Keratinocyte (primary cell): ENCODE results near the gene GPR183. TPM values are rescaled to one million over a fixed set of nuclear protein-coding genes. Genes with fewer than 3 reads are reported as not detected.

Source experiments
- DNase-seq: peaks from one replicate; pipeline ENCODE4 v3.0.0-alpha.2; 2011; ENCODE audit warnings: low read depth, missing footprints, low spot score
- FAIRE-seq: peaks from 2 replicates; lab custom pipeline; 2011; peaks lifted over from hg19 to GRCh38; lab: Jason Lieb, UNC
- H2AFZ ChIP-seq: 2 replicates; pipeline ENCODE4 v1.6.0; 2012; ENCODE audit warnings: low read length, control low read depth, inconsistent platforms; ENCODE audit not compliant: control insufficient read depth
- H3K27ac ChIP-seq: 2 replicates; pipeline ENCODE4 v1.5.1; 2011; ENCODE audit warnings: low read length; ENCODE audit not compliant: control insufficient read depth, insufficient read depth
- H3K27me3 ChIP-seq: 3 replicates; pipeline ENCODE4 v1.6.0; 2011; ENCODE audit warnings: low read length; ENCODE audit not compliant: control insufficient read depth, insufficient read depth; ENCODE audit errors: extremely low read depth
- H3K36me3 ChIP-seq, 2 experiments: 2 replicates in 1 of 2; 3 replicates in 1 of 2; pipeline ENCODE4 v1.5.1; 2011; ENCODE audit warnings: low read length in 2 of 2, mild to moderate bottlenecking in 1 of 2; ENCODE audit not compliant: control insufficient read depth in 2 of 2, insufficient read depth in 2 of 2; ENCODE audit errors: extremely low read depth in 1 of 2
- H3K4me1 ChIP-seq: 3 replicates; pipeline ENCODE4 v1.5.1; 2011; ENCODE audit warnings: low read length; ENCODE audit not compliant: control insufficient read depth, insufficient read depth; ENCODE audit errors: extremely low read depth
- H3K4me2 ChIP-seq: 3 replicates; pipeline ENCODE4 v1.6.0; 2011; ENCODE audit warnings: low read depth, low read length; ENCODE audit not compliant: control insufficient read depth, insufficient read depth; ENCODE audit errors: extremely low read depth
- H3K4me3 ChIP-seq, 3 experiments: fragments of 200-600 bp in 1 of 3; sonication (generic) in 1 of 3; 2 replicates in 2 of 3; 3 replicates in 1 of 3; pipeline ENCODE4 v1.5.1; 2011 to 2016; ENCODE audit warnings: low read length in 3 of 3, mild to moderate bottlenecking in 3 of 3, control low read depth in 2 of 3, inconsistent platforms in 1 of 3, low read depth in 1 of 3, mixed read lengths in 1 of 3, mixed run types in 1 of 3, moderate library complexity in 1 of 3; ENCODE audit not compliant: control insufficient read depth in 2 of 3, insufficient read depth in 2 of 3; ENCODE audit errors: extremely low read depth in 1 of 3
- H3K79me2 ChIP-seq: 2 replicates; pipeline ENCODE4 v1.6.0; 2012; ENCODE audit warnings: low read length; ENCODE audit not compliant: control insufficient read depth, insufficient read depth
- H3K9ac ChIP-seq: 3 replicates; pipeline ENCODE4 v1.6.0; 2011; ENCODE audit warnings: low read length; ENCODE audit not compliant: control insufficient read depth, insufficient read depth; ENCODE audit errors: extremely low read depth
- H3K9me1 ChIP-seq: 3 replicates; pipeline ENCODE4 v1.6.0; 2011; ENCODE audit warnings: low read length; ENCODE audit not compliant: control insufficient read depth, insufficient read depth; ENCODE audit errors: extremely low read depth
- H3K9me3 ChIP-seq: 2 replicates; pipeline ENCODE4 v1.5.1; 2012; ENCODE audit warnings: low read depth, low read length; ENCODE audit not compliant: control insufficient read depth
- H4K20me1 ChIP-seq: 3 replicates; pipeline ENCODE4 v1.6.0; 2011; ENCODE audit warnings: low read length; ENCODE audit not compliant: control insufficient read depth, insufficient read depth; ENCODE audit errors: extremely low read depth
- CTCF ChIP-seq, 3 experiments: IDR thresholded peaks in 1 of 3; conservative IDR thresholded peaks in 1 of 3; optimal IDR thresholded peaks in 1 of 3; 2 replicates in 2 of 3; 3 replicates in 1 of 3; pipeline versions ENCODE3 to v1.5.1; 2011; ENCODE audit warnings: low read length in 3 of 3, mild to moderate bottlenecking in 3 of 3, moderate library complexity in 2 of 3, control low read depth in 1 of 3, inconsistent platforms in 1 of 3; ENCODE audit not compliant: insufficient read depth in 2 of 3; ENCODE audit errors: extremely low read depth in 1 of 3
- EZH2 ChIP-seq: IDR thresholded peaks from one replicate; pipeline ENCODE4 v1.6.1; 2012; ENCODE audit warnings: inconsistent platforms, mild to moderate bottlenecking, low read length, moderate library complexity
- dilution Hi-C: fragments of 300-500 bp; cut with MboI; formaldehyde crosslinking; loops from one replicate; pipeline ENCODE4 v1.7.0; 2020; ENCODE audit warnings: low sequenced_read_pairs; ENCODE audit not compliant: extremely low pct_ligation_motif_present
- polyA plus RNA-seq, 5 experiments: library from polyadenylated mRNA; depleted of rRNA in 3 of 5; stranded (reverse) in 3 of 5; stranded (forward) in 1 of 5; unstranded in 1 of 5; fragments of >200 nt; gene quantifications; 1 replicate in 1 of 5; 2 replicates in 3 of 5; 3 replicates in 1 of 5; pipeline versions ENCODE4 v1.2.1 to v1.2.3, GENCODE V29; 2011 to 2012; ENCODE audit warnings: missing spikeins in 2 of 5, low read depth in 1 of 5, low replicate concordance in 1 of 5

The GPR183 gene
- polyA plus RNA-seq, 1 donor (not counting 4 experiments of a cell fraction or from before 2014, with no cell fraction given): not detected

DNA sequence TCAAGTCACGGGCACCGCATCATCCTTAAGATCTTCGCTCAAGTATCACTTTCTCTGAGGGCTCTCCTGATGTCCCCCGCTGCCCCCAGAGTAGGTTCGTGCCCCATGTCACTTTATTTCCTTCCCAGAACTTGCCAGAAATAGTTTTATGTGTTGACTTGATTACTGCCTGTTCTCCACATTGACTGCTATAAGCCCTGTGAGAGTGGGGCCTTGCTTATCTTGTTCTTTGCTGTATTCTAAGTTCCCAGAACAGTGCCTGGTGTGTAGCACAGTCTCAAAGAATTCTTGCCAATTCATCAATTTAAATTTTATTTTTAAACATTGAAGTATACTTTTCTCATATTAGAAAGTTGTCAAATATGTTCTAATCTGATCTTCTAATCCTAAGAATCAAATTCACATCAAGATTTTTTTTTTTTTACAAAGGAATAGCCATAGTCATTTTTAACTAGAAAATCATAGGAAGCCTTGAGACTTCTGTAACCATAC is 32.1 kb upstream of the GPR183 start:
- H3K27me3 ChIP-seq: no peaks in the 10 kb centered on the region
- no peak for TF ChIP-seq EZH2
- no peak for TF ChIP-seq CTCF (optimal IDR thresholded peaks at IDR 0.05 in 1 of 3, IDR thresholded peaks at IDR 0.05 in 1 of 3, conservative IDR thresholded peaks at IDR 0.05 in 1 of 3; ENCODE audit: extremely low read depth in 1 of 3, insufficient read depth in 2 of 3, low read length in 3 of 3)
- H4K20me1 ChIP-seq: no peaks in the 10 kb centered on the region
- H3K36me3 ChIP-seq: peaks cover 10 to 17% of the 10 kb centered on the region in 2 experiments
- no peak overlapping the region for H3K9ac ChIP-seq
- dilution Hi-C loops: no loop called here
- H3K9me3 ChIP-seq: no peaks in the 10 kb centered on the region
- no peak overlapping the region for H3K27ac ChIP-seq
- DNase-seq (no peak), FAIRE-seq (no peak)
- H3K4me2 ChIP-seq: no peak overlapping the region
- no peaks in the 10 kb centered on the region for H3K4me1 ChIP-seq
- no peak overlapping the region for H3K4me3 ChIP-seq
- H3K9me1 ChIP-seq: no peaks in the 10 kb centered on the region
- no peak overlapping the region for H2AFZ ChIP-seq
- H3K79me2 ChIP-seq: no peaks in the 10 kb centered on the region

DNA sequence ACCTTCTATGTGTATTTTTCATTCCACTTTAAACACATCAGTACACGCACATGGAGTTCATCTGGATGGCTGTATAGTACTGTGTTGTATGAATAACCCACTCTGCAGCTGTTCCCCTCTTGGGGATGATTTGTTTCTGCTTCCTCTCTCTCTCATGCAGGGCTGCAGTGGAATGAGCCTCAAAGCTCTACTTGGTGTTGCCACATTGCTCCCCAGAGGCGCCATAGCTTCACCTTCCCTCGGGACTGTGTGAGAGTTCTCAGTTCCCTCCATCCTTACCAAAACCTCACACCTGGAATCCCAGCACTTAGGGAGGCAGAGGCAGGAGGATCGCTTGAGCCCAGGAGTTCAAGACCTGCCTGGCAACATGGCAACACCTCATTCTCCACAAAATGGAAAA is 28.4 kb upstream of the GPR183 start:
- H3K27me3 ChIP-seq: no peaks in the 10 kb centered on the region
- H4K20me1 ChIP-seq: no peaks in the 10 kb centered on the region
- H2AFZ ChIP-seq: no peak overlapping the region
- H3K79me2 ChIP-seq: no peaks in the 10 kb centered on the region
- H3K27ac ChIP-seq: no peak overlapping the region
- H3K9ac ChIP-seq: no peak overlapping the region
- TF ChIP-seq EZH2: no peak
- no peak for TF ChIP-seq CTCF (optimal IDR thresholded peaks at IDR 0.05 in 1 of 3, IDR thresholded peaks at IDR 0.05 in 1 of 3, conservative IDR thresholded peaks at IDR 0.05 in 1 of 3; ENCODE audit: extremely low read depth in 1 of 3, insufficient read depth in 2 of 3, low read length in 3 of 3)
- no peak overlapping the region for H3K4me3 ChIP-seq
- dilution Hi-C loops: no loop called here
- H3K36me3 ChIP-seq: peaks cover 5 to 6% of the 10 kb centered on the region in 2 experiments
- H3K4me2 ChIP-seq: no peak overlapping the region
- DNase-seq (no peak), FAIRE-seq (no peak)
- H3K4me1 ChIP-seq: no peaks in the 10 kb centered on the region
- no peaks in the 10 kb centered on the region for H3K9me1 ChIP-seq
- H3K9me3 ChIP-seq: no peaks in the 10 kb centered on the region
